HEK293 (cell line): ENCODE data around the gene DNAAF9.

Experiments used
- CTCF ChIA-PET: fragments of 350-600 bp; formaldehyde crosslinking; extraction: SDS; loops from one replicate; lab custom pipeline; 2021; ENCODE audit warnings: antibody characterized with exemption; lab: Yijun Ruan, JAX
- POLR2A ChIA-PET: fragments of 300-600 bp; formaldehyde crosslinking; extraction: SDS; loops from one replicate; lab custom pipeline; 2020; ENCODE audit warnings: antibody characterized with exemption, inconsistent platforms; lab: Yijun Ruan, JAX
- H3K27ac ChIP-seq: fragments of 200-500 bp; sonication (Bioruptor generic); 2 replicates; pipeline ENCODE4 v1.5.1; 2014; ENCODE audit warnings: low read depth, low read length, control low read depth, inconsistent platforms; ENCODE audit errors: extremely low read depth
- H3K36me3 ChIP-seq, 2 experiments: fragments of 200-500 bp in 1 of 2; sonication (Bioruptor generic) in 1 of 2; 1 replicate in 1 of 2; 2 replicates in 1 of 2; pipeline ENCODE4 v1.5.1; 2014 to 2017; ENCODE audit warnings: inconsistent platforms in 2 of 2, low read length in 2 of 2; ENCODE audit not compliant: control insufficient read depth in 2 of 2, insufficient read depth in 1 of 2
- H3K4me1 ChIP-seq: fragments of 200-500 bp; sonication (Bioruptor generic); 2 replicates; pipeline ENCODE4 v1.5.1; 2014; ENCODE audit warnings: mild to moderate bottlenecking, low read length, inconsistent platforms; ENCODE audit not compliant: control insufficient read depth, insufficient read depth
- H3K4me3 ChIP-seq: 2 replicates; pipeline ENCODE4 v1.5.1; 2011; ENCODE audit warnings: low read depth, mild to moderate bottlenecking, control low read depth, low read length, moderate library complexity
- H3K9me3 ChIP-seq: fragments of 200-500 bp; sonication (Bioruptor generic); 2 replicates; pipeline ENCODE4 v1.5.1; 2014; ENCODE audit warnings: low read depth, low read length, inconsistent platforms; ENCODE audit not compliant: control insufficient read depth, insufficient read depth
- MEIS1 ChIP-seq: sonication (generic); formaldehyde crosslinking; IDR thresholded peaks from 2 replicates; pipeline ENCODE4 v1.8.1; 2022; ENCODE audit warnings: missing genetic modification reagents, mild to moderate bottlenecking, borderline replicate concordance
- PRDM1 ChIP-seq: fragments of 450-650 bp; formaldehyde crosslinking; IDR thresholded peaks from 2 replicates; pipeline ENCODE4; 2016; ENCODE audit warnings: missing biosample characterization, missing genetic modification characterization
- PRDM6 ChIP-seq: fragments of 450-650 bp; formaldehyde crosslinking; IDR thresholded peaks from 2 replicates; pipeline ENCODE4 v1.5.1; 2017; ENCODE audit warnings: missing biosample characterization, missing genetic modification characterization
- REST ChIP-seq: fragments of 450-650 bp; formaldehyde crosslinking; IDR thresholded peaks from 2 replicates; pipeline ENCODE4 v1.5.1; 2016; ENCODE audit warnings: missing biosample characterization, missing genetic modification characterization
- SCRT1 ChIP-seq: fragments of 450-650 bp; formaldehyde crosslinking; IDR thresholded peaks from 2 replicates; pipeline ENCODE4 v1.5.1; 2016; ENCODE audit warnings: missing biosample characterization, missing genetic modification characterization, borderline replicate concordance
- YY1 ChIP-seq: fragments of 450-650 bp; formaldehyde crosslinking; IDR thresholded peaks from 2 replicates; pipeline ENCODE4 v1.5.1; 2018; ENCODE audit warnings: missing biosample characterization, missing genetic modification characterization
- ZBTB17 ChIP-seq: fragments of 450-650 bp; formaldehyde crosslinking; IDR thresholded peaks from 2 replicates; pipeline ENCODE4 v1.5.1; 2016; ENCODE audit warnings: missing biosample characterization, missing genetic modification characterization
- ZNF148 ChIP-seq: fragments of 450-650 bp; formaldehyde crosslinking; IDR thresholded peaks from 2 replicates; pipeline ENCODE4 v1.5.0; 2017; ENCODE audit warnings: missing biosample characterization, missing genetic modification characterization, borderline replicate concordance
- ZNF174 ChIP-seq: fragments of 450-650 bp; formaldehyde crosslinking; IDR thresholded peaks from 2 replicates; pipeline ENCODE4 v1.5.0; 2017; ENCODE audit warnings: missing biosample characterization, mild to moderate bottlenecking, missing genetic modification characterization
- ZNF221 ChIP-seq: fragments of 450-650 bp; formaldehyde crosslinking; IDR thresholded peaks from 2 replicates; pipeline ENCODE4 v1.5.1; 2017; ENCODE audit warnings: missing biosample characterization, missing genetic modification characterization, borderline replicate concordance
- ZNF23 ChIP-seq: fragments of 450-650 bp; formaldehyde crosslinking; IDR thresholded peaks from 2 replicates; pipeline ENCODE4 v1.5.1; 2016; ENCODE audit warnings: missing biosample characterization, missing genetic modification characterization, borderline replicate concordance
- ZNF266 ChIP-seq: fragments of 450-650 bp; formaldehyde crosslinking; IDR thresholded peaks from 2 replicates; pipeline ENCODE4 v1.5.1; 2016; ENCODE audit warnings: missing biosample characterization, missing genetic modification characterization, low read depth
- ZNF324 ChIP-seq: fragments of 450-650 bp; formaldehyde crosslinking; IDR thresholded peaks from 2 replicates; pipeline ENCODE4 v1.5.1; 2016; ENCODE audit warnings: missing biosample characterization, missing genetic modification characterization
- ZNF37A ChIP-seq: fragments of 450-650 bp; IDR thresholded peaks from 2 replicates; pipeline ENCODE4 v1.5.1; 2018; ENCODE audit warnings: missing biosample characterization, missing genetic modification characterization
- ZNF521 ChIP-seq: fragments of 450-650 bp; formaldehyde crosslinking; IDR thresholded peaks from 2 replicates; pipeline ENCODE4 v1.5.1; 2017; ENCODE audit warnings: missing biosample characterization, mild to moderate bottlenecking, missing genetic modification characterization
- ZNF561 ChIP-seq: fragments of 450-650 bp; IDR thresholded peaks from 2 replicates; pipeline ENCODE4 v1.5.1; 2018; ENCODE audit warnings: missing biosample characterization, missing genetic modification characterization, borderline replicate concordance
- ZNF639 ChIP-seq: fragments of 450-650 bp; formaldehyde crosslinking; IDR thresholded peaks from 2 replicates; pipeline ENCODE4 v1.5.1; 2016; ENCODE audit warnings: missing biosample characterization, missing genetic modification characterization
- TF ChIP-seq, protein P1 (sequence below): fragments of 450-650 bp; formaldehyde crosslinking; IDR thresholded peaks from 2 replicates; pipeline ENCODE4 v1.5.1; 2016; ENCODE audit warnings: missing biosample characterization, missing genetic modification characterization

Gene DNAAF9

DNA sequence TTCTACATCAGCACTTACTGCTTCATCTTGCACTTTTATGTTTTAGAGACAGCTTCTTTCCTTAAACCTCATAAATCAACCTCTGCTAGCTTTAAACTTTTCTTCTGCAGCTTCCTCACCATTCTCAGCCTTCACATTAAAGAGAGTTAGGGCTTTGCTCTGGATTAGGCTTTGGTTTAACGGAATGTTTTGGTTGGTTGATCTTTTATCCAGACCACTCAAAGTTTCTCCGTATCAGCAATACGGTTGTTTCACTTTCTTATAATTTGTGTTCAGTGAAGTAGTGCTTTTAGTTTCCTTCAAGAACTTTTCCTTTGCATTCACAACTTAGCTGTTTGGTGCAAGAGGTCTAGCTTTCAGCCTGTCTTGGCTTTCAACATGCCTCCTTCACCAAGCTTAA is 40.4 kb downstream of the DNAAF9 start:
- ChIA-PET POLR2A (no interaction called here), CTCF (no interaction called here)
- H3K4me1 ChIP-seq: no peaks in the 10 kb centered on the region
- peaks cover 0 to 6% of the 10 kb centered on the region in 2 experiments; a peak in 2 of 3 replicates for H3K36me3 ChIP-seq
- H3K9me3 ChIP-seq: no peaks in the 10 kb centered on the region
- H3K4me3 ChIP-seq: no peak overlapping the region
- TF ChIP-seq ZNF221: no peak
- TF ChIP-seq YY1 (tag by site-specific recombination): no peak
- no peak overlapping the region for H3K27ac ChIP-seq

- TF ChIP-seq PRDM1 (tag by site-specific recombination): 0 out of 2 replicates have a peak, but pooled peaks have one; percentile 18
- TF ChIP-seq ZNF521 (tag by site-specific recombination): no peak
- TF ChIP-seq, all 188 proteins: peak for 1
- POLR2A ChIA-PET: no interaction called here
- no peak overlapping the region for H3K4me3 ChIP-seq
- CTCF ChIA-PET: interaction anchor here (0.7 kb wide), 1 partner anchor 66 kb away, joined by 3 read pairs; no protein-coding TSS in a partner anchor
- no peaks in the 10 kb centered on the region for H3K9me3 ChIP-seq
- H3K27ac ChIP-seq: no peak overlapping the region
- no peaks in the 10 kb centered on the region; a peak in 1 of 3 replicates for H3K36me3 ChIP-seq
- no peaks in the 10 kb centered on the region for H3K4me1 ChIP-seq
These were observed 43.0 kb downstream of the DNAAF9 start for GRCh38 chr20:3364323-3365013.

GRCh38 chr20:3360752-3361151 is 46.7 kb downstream of the DNAAF9 start:
- Histone ChIP-seq H3K9me3 (no peaks in the 10 kb centered on the region), H3K36me3 (no peaks in the 10 kb centered on the region; a peak in 1 of 3 replicates), H3K4me3 (no peak overlapping the region), H3K27ac (no peak overlapping the region), H3K4me1 (no peaks in the 10 kb centered on the region)
- ChIA-PET POLR2A (no interaction called here), CTCF (interaction anchor here (0.6 kb wide), 1 partner anchor 160 kb away, joined by 6 read pairs; no protein-coding TSS in a partner anchor)
- no peak for TF ChIP-seq ZNF561 (tag by site-specific recombination)
- TF ChIP-seq ZNF266 (tag by site-specific recombination): no peak
- TF ChIP-seq ZNF148 (tag by site-specific recombination): no peak
- no peak for TF ChIP-seq ZNF23 (tag by site-specific recombination)
- TF ChIP-seq REST (tag by site-specific recombination): no peak
- no peak for TF ChIP-seq SCRT1 (tag by site-specific recombination)
- no peak for TF ChIP-seq ZNF37A (tag by site-specific recombination)
- no peak for TF ChIP-seq PRDM6 (tag by site-specific recombination)
- TF ChIP-seq ZBTB17 (tag by site-specific recombination): no peak
- no peak for TF ChIP-seq ZNF324 (tag by site-specific recombination)
- no peak for TF ChIP-seq ZNF174 (tag by site-specific recombination)
- no peak for TF ChIP-seq ZNF639 (tag by site-specific recombination)
- no peak for TF ChIP-seq MEIS1 (CRISPR knock-in tag)
- TF ChIP-seq, protein P1, sequence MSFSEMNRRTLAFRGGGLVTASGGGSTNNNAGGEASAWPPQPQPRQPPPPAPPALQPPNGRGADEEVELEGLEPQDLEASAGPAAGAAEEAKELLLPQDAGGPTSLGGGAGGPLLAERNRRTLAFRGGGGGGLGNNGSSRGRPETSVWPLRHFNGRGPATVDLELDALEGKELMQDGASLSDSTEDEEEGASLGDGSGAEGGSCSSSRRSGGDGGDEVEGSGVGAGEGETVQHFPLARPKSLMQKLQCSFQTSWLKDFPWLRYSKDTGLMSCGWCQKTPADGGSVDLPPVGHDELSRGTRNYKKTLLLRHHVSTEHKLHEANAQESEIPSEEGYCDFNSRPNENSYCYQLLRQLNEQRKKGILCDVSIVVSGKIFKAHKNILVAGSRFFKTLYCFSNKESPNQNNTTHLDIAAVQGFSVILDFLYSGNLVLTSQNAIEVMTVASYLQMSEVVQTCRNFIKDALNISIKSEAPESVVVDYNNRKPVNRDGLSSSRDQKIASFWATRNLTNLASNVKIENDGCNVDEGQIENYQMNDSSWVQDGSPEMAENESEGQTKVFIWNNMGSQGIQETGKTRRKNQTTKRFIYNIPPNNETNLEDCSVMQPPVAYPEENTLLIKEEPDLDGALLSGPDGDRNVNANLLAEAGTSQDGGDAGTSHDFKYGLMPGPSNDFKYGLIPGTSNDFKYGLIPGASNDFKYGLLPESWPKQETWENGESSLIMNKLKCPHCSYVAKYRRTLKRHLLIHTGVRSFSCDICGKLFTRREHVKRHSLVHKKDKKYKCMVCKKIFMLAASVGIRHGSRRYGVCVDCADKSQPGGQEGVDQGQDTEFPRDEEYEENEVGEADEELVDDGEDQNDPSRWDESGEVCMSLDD (tag by site-specific recombination): no peak
